Neural cell (in vitro differentiated cells): ENCODE data around the gene ITGAX.

Source experiments
- EP300 ChIP-seq: fragments of 450-650 bp; conservative IDR thresholded peaks from 2 replicates; pipeline ENCODE4 v1.6.1; 2014; ENCODE audit warnings: antibody characterized with exemption, mild to moderate bottlenecking, moderate library complexity; ENCODE audit not compliant: poor library complexity, severe bottlenecking
- EZH2 ChIP-seq: fragments of 200-600, 300-800 bp; shearing (Covaris generic), sonication (generic); IDR thresholded peaks from 2 replicates; pipeline ENCODE4 v1.6.1; 2014; ENCODE audit warnings: antibody characterized with exemption, low read length, borderline replicate concordance, mild to moderate bottlenecking; ENCODE audit not compliant: insufficient read depth, poor library complexity, severe bottlenecking
- RAD21 ChIP-seq: fragments of 450-650 bp; conservative IDR thresholded peaks from 2 replicates; pipeline ENCODE4 v1.6.1; 2014; ENCODE audit warnings: antibody characterized with exemption, mild to moderate bottlenecking, moderate library complexity
- TF ChIP-seq, protein P1 (sequence below): fragments of 450-650 bp; IDR thresholded peaks from 2 replicates; pipeline ENCODE4 v1.5.1; 2014; ENCODE audit warnings: antibody characterized with exemption, mild to moderate bottlenecking, moderate library complexity; ENCODE audit not compliant: poor library complexity, severe bottlenecking

GRCh38 chr16:31348579-31348978 is 6.4 kb upstream of the ITGAX start:
- TF ChIP-seq, protein P1, sequence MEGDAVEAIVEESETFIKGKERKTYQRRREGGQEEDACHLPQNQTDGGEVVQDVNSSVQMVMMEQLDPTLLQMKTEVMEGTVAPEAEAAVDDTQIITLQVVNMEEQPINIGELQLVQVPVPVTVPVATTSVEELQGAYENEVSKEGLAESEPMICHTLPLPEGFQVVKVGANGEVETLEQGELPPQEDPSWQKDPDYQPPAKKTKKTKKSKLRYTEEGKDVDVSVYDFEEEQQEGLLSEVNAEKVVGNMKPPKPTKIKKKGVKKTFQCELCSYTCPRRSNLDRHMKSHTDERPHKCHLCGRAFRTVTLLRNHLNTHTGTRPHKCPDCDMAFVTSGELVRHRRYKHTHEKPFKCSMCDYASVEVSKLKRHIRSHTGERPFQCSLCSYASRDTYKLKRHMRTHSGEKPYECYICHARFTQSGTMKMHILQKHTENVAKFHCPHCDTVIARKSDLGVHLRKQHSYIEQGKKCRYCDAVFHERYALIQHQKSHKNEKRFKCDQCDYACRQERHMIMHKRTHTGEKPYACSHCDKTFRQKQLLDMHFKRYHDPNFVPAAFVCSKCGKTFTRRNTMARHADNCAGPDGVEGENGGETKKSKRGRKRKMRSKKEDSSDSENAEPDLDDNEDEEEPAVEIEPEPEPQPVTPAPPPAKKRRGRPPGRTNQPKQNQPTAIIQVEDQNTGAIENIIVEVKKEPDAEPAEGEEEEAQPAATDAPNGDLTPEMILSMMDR = no peak
- TF ChIP-seq RAD21 = no peak
- no peak for TF ChIP-seq EP300
- no peak for TF ChIP-seq EZH2
